Nephron (organoid): Measurements from ENCODE around the gene PXDC1.

Experiments used
- H3K27ac Mint-ChIP-seq, 3 experiments: 2 replicates each; pipeline ENCODE4 v1.8.0; 2020; ENCODE audit warnings: mixed read lengths in 3 of 3, mild to moderate bottlenecking in 2 of 3, moderate library complexity in 1 of 3
- H3K27me3 Mint-ChIP-seq: 2 replicates; pipeline ENCODE4 v1.8.0; 2021; ENCODE audit warnings: low read depth, mild to moderate bottlenecking, moderate library complexity, mixed read lengths
- H3K36me3 Mint-ChIP-seq: 2 replicates; pipeline ENCODE4 v1.8.0; 2020; ENCODE audit warnings: low read depth, mixed read lengths
- H3K4me1 Mint-ChIP-seq: 2 replicates; pipeline ENCODE4 v1.8.0; 2020; ENCODE audit warnings: mixed read lengths
- H3K4me3 Mint-ChIP-seq, 3 experiments: 2 replicates each; pipeline ENCODE4 v1.8.0; 2020; ENCODE audit warnings: mild to moderate bottlenecking in 3 of 3, mixed read lengths in 3 of 3, moderate library complexity in 2 of 3
- H3K9me3 Mint-ChIP-seq: 2 replicates; pipeline ENCODE4 v1.8.0; 2020; ENCODE audit warnings: mixed read lengths
- CTCF ChIP-seq, 3 experiments: fragments of 200-600 bp; sonication (generic); IDR thresholded peaks; one replicate each; pipeline ENCODE4 v1.5.0; 2021; ENCODE audit warnings: antibody characterized with exemption in 3 of 3; ENCODE audit not compliant: unreplicated experiment in 3 of 3

PXDC1 gene

GRCh38 chr6:3729603-3730344 is 21.7 kb downstream of the PXDC1 start:
- no peak for TF ChIP-seq CTCF (IDR thresholded peaks at IDR 0.05; ENCODE audit: unreplicated experiment in 3 of 3)
- Mint-ChIP-seq H3K36me3 (peaks cover 26% of the 10 kb centered on the region), H3K9me3 (no peaks in the 10 kb centered on the region), H3K27ac (no peak overlapping the region), H3K4me1 (peaks cover 43% of the 10 kb centered on the region), H3K27me3 (no peaks in the 10 kb centered on the region), H3K4me3 (no peak overlapping the region)

GRCh38 chr6:3727593-3728108 is 23.9 kb downstream of the PXDC1 start:
- Mint-ChIP-seq H3K36me3 (peaks cover 23% of the 10 kb centered on the region), H3K27ac (no peak overlapping the region), H3K27me3 (no peaks in the 10 kb centered on the region), H3K9me3 (no peaks in the 10 kb centered on the region), H3K4me1 (peaks cover 62% of the 10 kb centered on the region), H3K4me3 (no peak overlapping the region)
- TF ChIP-seq CTCF (IDR thresholded peaks at IDR 0.05; ENCODE audit: unreplicated experiment in 3 of 3), result no peak

- no peak for TF ChIP-seq CTCF (IDR thresholded peaks at IDR 0.05; ENCODE audit: unreplicated experiment in 3 of 3)
- H3K4me1 Mint-ChIP-seq, result peaks cover 62% of the 10 kb centered on the region
- no peak overlapping the region for H3K27ac Mint-ChIP-seq
- no peaks in the 10 kb centered on the region for H3K27me3 Mint-ChIP-seq
- H3K9me3 Mint-ChIP-seq, result no peaks in the 10 kb centered on the region
- H3K4me3 Mint-ChIP-seq, result no peak overlapping the region
- peaks cover 23% of the 10 kb centered on the region for H3K36me3 Mint-ChIP-seq
Measured at GRCh38 chr6:3727036-3727435, 24.5 kb downstream of the PXDC1 start.

- Mint-ChIP-seq H3K9me3 (no peaks in the 10 kb centered on the region), H3K4me1 (peaks cover 66% of the 10 kb centered on the region), H3K27ac (peak overlapping the region; percentile 2 to 11 (median 2)), H3K36me3 (peaks cover 23% of the 10 kb centered on the region), H3K4me3 (no peak overlapping the region), H3K27me3 (no peaks in the 10 kb centered on the region)
- TF ChIP-seq CTCF (IDR thresholded peaks at IDR 0.05; ENCODE audit: unreplicated experiment in 3 of 3), result no peak
Measured at GRCh38 chr6:3726421-3726820, 25.1 kb downstream of the PXDC1 start.

- Mint-ChIP-seq H3K4me3 (no peak overlapping the region), H3K27ac (peak overlapping the region in 2 of 3 experiments; percentile 2), H3K4me1 (peaks cover 66% of the 10 kb centered on the region), H3K36me3 (peaks cover 23% of the 10 kb centered on the region), H3K27me3 (no peaks in the 10 kb centered on the region), H3K9me3 (no peaks in the 10 kb centered on the region)
- TF ChIP-seq CTCF (IDR thresholded peaks at IDR 0.05; ENCODE audit: unreplicated experiment in 3 of 3), result no peak
Measured at GRCh38 chr6:3725145-3726047, 26.1 kb downstream of the PXDC1 start.
